Measurements from ENCODE around the gene TAL1.
"Not testable (repeated sequence)": the region's sequence is repeated elsewhere in the genome, so short reads cannot be mapped to it uniquely, and the experiment has no call there.

TAL1 gene

DNA sequence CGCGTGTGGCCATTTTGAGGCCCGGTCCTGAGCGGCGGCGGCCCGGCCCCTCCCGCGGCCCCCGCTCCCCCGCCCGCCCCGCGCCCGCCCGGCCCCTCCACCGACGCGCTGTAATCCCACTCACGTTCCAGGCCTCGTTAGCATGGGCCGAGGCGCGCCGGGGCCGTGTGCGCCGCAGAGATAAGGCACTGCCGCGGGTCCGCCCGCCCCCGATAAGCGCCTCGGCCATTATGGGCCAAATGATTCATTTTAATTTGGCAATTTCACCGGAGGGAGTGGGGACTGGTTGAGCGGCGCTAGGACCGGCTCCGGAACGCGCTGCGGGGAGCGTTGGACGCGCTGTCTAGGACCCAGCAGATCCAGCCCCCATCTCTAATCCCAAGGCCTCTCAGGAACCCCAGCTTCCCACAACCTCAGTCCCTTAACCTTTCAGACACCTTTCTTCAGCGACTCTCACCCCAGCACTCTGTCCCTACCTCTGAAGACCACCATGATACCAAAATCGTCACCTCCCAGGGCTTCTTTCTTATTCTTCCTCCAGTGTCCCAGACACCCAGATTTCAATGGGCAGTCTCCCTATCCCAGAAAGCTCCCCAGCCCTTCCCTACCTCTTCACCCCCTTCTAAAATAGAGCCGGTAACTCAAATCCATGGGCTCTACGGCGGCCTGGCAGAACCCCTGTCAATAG, at the start of gene TAL1:
Gene TAL1 (minus strand): TSS at position 39 of the 688 bp plus-strand sequence. CDS start 6,337 bp downstream, outside the sequence.
- no peak for DNase-seq

DNA sequence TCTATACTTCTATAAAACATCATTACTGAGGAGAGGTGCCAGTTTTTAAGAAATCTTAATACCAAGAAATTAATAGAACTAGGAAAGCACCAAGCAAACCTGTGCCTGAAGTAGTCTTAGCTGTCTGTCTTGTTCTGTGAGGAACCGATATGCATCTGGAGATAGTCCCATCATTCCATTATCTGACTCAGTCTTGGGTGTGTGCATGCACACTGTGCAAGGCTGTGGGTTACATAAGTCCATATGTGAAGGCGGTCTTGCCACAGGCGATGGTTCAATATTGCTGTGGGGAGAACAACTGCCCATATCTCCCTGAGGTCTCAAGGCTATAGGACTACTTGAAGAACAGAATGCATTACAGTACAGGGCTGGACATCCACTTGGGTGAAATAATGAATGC, 48.1 kb upstream of the TAL1 start:
- DNase-seq = no peak

DNA sequence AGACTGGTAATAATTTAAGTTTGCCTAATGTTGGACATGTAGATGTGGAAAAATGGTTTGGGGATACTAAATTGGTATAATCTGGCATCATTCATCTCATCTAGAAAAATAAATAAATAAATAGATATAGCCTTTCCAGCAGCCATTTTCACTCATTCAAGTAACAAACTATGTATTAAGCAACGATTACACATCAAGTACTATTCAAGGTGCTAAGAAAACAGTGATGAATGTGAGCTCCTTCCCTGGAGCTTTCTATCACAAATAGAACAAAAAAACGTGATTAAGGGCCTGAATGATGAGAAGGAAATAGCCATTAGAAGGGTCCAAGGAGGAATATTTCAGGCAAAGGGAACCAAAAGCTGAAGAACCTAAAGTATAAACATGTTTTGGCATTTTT, 44.8 kb upstream of the TAL1 start:
- no peak for DNase-seq

DNA sequence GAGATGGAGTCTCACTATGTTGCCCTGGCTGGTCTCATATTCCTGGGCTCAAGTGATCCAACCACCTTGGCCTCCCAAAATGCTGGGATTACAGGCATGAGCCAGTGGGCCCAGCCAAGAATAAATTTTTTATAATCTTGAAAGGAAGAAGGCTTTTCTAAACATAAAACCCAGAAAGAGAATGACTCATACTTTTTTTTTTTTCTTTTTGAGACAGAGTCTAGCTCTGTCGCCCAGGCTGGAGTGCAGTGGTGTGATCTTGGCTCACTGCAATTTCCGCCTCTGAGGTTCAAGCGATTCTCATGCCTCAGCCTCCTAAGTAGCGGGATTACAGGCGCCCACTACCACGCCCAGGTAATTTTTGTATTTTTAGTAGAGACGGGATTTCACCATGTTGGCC, 43.8 kb upstream of the TAL1 start:
- DNase-seq = not testable (repeated sequence)

DNA sequence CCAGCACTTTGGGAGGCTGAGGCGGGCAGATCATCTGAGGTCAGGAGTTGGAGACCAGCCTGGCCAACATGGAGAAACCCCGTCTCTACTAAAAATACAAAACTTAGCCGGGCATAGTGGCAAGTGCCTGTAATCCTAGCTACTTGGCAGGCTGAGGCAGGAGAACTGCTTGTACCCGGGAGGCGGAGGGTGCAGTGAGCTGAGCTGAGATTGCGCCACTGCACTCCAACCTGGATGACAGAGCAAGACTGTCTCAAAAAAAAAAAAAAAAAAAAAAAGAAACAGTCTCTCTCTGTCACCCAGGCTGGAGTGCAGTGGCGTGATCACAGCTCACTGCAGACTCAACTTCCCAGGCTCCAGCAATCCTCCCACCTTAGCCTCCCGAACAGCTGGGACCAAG, 33.5 kb upstream of the TAL1 start:
- not testable (repeated sequence) for DNase-seq

DNA sequence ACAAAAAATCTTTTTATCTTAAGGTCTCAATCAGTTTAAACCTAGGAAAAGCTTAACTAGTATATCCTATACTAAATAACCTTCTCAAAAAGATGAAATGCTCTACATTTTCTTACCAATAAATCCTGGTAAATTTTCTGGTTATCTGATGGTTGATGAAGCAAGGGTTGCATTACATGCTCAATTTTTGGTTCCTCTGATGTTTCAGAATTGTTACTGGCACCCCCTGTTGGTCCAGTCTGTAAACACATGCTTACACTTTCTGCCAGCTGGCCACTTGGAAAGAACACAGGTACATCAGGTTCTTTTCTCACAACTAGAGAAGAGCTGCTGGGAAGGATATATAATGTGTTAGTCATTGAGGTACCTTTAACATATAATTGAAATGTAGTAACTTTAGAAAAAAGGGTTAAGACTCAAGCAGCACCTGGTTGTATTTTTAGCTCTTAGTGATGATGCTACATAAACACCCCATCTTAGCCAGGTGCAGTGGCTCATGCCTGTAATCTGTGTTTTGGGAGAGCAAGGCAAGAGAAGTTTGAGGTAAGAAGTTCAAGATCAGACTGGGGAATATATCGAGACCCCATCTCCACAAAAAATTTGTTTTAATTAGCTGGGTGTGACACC, 30.9 kb upstream of the TAL1 start:
- DNase-seq = peak; percentile 6

DNA sequence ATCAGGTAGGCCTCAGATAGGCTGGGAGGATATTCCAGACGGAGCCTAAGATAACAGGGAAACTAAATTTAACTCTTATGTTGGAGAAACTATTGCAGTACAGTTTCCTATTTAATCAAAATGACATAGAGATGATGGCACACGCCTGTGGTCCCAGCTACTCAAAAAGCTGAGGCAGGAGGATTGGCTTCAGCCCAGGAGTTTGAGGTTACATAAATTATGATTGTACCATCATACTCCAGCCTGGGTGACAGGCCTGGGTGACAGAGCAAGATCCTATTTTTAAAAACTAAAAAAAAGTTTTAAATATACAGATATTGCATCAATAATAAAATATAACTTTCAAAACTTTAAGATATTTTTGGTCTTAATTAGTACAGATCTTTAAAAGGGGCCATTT, 25.2 kb upstream of the TAL1 start:
- DNase-seq = no peak

DNA sequence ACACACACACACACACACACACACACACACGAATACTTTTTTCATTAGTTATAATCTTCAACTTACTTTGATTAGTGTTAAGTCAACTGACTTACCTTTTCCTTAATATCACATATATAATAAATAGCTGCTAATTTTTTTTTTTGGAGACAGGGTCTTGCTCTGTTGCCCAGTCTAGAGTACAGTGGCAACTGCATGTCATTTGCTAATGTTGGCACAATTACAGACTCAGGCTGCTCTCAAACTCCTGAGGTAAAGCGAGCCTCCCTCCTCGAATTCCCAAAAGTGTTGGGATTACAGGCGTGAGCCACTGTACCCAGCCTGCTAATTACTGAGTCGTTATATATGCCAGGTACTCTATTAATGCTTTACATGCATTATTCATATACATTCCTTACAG, 20.8 kb upstream of the TAL1 start:
- no peak for DNase-seq

DNA sequence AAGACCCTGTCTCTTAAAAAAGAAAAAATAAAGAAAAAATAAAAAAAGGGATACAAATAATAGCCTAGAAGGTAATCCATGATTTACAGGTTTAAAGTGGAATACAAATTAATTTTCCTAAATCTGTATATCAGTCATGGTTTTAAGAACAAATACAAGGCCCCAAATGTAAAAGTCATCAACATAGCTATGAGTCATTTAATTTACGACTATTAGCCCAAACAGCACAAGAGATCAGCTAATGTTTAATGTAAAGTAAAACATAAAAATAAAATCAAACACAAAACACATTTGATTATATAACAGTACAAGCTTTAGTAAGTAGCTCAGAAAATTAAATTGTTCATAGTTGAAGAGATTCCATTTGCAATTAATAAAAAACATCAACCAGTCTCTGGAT, 20.3 kb upstream of the TAL1 start:
- no peak for DNase-seq

DNA sequence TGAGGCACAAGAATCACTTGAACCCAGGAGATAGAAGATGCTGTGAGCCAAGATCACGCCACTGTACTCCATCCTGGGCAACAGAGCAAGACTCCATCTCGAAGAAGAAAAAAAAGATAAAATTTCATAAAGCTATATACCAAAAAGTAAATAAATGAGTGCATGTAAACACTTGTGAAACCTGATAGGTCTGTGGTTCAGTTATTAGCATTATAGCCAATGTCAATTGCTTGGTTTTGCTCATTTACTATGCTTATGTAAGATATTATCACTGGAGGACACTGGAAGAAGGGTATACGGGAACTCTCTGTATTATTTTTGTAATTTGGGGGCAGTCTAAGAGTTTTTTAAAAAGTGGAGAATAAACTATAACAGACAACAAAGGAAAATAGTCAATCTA, 17.7 kb upstream of the TAL1 start:
- no peak for DNase-seq

DNA sequence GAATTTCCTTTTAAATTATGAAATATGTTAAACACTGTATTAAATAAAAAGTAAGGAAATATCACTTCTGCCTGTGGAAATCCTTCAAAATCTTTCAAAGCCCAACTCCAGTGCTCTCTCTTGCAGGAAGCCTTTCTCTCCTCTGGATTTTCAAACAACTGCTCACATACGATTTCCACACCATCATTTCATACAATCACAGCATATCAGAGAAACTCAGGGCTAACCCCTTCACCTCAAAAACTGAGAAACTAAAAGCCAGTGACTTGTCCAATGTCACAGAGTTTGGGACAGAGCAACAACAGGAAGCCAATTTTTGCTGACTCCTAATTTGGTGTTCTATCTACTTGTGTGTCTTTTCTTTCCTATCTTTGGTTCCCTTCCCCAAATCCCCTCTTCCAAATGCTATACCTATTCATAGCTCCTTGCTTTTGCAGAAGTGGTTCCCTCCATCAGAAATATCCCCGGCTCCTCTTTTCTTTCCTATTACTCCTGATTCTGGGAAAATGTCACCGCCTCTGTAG, 12.4 kb upstream of the TAL1 start:
- no peak for DNase-seq

DNA sequence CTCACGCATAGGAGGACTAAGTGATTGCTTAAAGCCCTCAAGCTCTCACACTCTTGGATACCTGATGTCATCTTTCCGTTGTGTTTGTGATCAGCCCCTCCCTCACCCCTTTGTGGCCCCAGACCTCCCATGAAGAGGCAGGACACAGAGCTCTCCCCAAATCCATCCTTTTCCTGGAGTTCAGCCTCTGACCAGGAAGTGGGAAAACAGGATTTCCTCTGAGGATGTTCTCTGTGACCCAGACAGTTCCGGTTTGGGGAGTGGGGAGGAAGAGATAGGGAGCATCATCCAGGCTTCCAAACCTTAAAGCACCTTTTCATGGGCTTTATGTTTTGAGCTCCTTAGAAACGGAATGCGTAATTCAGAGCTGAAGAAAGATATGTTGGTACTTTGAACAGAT, 11.9 kb upstream of the TAL1 start:
- DNase-seq = no peak

DNA sequence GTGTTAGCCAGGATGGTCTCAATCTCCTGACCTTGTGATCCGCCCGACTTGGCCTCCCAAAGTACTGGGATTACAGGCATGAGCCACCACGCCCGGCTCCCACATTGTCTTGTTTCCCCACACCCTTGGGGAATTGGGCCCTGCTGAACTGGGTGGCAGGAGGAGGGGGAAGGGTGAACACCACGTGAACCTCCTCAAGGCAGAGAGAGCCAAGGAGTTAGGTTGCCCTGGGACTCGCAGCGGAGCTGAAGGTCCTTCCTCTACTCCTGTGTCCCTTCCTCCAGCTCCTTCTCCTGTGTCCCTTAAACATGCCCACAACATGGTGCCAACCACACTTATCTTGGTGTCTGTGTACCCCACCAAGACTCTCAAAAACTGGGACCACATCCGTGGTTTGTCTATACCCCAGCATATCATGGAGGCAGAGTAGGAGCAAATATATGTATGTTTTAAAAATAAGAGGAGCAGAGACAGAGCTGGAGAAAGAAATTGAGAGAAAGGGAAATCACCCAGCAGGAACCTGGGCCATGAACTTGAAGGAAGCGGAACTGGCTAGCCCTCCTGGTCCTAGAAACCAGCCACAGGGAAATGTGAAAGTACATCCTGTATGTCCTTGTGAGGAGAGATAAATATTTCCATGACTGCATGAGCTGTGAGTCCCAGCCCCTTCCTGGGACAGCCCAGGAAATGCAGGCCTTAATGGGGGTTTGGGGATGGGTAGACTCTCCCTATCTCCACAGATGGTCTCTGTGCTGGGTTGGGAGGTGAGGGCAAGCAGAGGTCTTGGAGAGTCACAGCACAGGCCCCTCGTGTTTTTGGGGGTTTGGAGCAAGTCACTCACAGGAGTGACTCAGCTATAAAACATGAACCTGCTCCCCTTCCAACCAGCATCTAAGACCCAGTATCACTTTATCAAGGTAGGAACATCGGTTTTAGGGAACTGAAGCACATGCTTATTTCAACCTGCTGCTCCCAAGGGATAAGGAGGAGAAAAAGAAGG, 9.4 kb upstream of the TAL1 start:
- DNase-seq = no peak

DNA sequence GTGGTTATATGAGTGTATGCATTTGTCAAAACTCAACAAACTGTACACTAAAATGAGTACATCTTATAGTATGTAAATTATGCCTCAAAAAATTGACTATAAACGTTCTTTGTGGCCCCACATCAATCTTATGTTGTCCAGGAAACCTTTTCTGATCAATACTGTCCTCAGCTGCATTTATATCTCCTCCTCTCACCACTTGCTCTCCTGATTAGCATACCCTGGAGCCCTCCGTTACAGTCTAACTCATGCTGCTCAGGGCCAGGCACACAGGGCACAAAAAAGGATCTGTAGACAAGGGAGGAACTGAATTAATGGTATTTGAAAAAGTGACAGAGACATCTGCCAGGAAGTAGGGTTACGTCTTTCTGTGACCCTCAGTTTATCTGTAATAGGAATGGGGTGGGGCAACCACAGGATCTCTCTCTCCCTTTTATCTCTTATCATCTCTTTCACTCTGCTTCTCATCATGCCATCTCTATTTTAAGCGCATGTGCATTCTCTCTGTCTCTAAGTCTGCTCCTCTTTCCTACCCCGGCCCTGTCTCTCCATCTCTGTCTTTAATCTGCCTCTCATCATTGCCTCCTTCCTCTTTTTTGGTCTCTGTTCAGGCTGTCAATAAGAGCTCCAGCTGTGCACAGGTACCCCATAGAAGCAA, 7.0 kb upstream of the TAL1 start:
- DNase-seq = no peak

DNA sequence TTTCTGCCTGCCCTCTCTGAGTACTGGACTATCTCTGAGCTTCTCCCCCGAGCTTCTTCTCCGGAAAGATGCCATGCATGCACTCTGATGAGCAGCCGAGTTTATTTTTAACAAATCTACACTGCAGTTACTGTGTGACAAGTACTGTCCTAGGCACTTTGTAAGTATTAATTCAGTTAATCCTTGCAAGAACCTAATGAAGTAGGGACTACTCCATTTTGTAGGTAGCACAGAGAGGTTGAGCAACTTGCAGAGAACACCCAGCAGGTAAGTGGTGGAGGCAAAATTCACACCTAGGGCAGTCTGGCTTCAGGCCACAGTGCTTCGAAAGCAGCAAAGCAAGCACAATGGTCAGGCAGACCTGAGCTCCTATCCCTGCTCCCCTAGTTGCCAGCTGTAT, 3.8 kb upstream of the TAL1 start:
- DNase-seq = no peak

DNA sequence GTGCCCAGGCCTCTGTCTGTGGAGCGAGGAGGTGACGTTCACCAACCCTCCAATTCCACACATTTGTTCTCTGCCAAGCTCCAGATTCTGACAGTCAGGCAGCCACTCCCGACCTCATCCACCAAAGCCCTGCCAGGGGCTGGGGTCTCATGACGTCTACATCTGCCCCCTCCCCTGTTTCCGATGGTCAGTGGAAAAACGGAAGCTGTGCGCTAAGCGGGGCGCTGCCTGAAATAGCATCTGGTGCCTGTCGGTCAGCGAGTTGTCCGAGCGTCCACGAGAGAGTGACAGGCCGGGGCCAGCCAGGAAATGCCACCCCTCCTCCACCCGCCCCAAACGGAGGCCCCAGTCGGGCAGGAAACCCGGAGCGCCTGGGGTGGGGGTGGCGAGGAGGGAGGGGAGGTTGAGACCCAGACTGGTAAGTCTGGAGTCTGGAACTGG, 3.2 kb upstream of the TAL1 start:
- no peak for DNase-seq

DNA sequence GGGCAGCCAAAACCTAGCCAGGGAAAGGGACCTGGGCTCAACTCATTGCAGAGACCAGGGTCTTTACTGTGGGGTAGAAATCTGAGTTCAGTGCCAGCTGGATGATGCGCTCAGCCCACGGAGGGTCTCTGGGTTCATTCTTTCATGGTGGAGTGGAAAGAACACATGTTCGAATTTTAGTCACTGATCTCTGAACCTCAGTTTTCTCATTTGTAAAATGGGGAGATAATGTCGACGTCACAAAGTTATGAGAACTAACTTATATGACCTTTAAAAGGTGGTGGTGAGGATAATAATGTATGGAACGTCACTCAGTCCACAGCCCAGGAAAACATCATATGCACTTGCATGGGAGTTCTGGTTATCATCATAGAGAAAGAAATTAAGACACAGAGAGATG, 1.2 kb upstream of the TAL1 start:
- no peak for DNase-seq

DNA sequence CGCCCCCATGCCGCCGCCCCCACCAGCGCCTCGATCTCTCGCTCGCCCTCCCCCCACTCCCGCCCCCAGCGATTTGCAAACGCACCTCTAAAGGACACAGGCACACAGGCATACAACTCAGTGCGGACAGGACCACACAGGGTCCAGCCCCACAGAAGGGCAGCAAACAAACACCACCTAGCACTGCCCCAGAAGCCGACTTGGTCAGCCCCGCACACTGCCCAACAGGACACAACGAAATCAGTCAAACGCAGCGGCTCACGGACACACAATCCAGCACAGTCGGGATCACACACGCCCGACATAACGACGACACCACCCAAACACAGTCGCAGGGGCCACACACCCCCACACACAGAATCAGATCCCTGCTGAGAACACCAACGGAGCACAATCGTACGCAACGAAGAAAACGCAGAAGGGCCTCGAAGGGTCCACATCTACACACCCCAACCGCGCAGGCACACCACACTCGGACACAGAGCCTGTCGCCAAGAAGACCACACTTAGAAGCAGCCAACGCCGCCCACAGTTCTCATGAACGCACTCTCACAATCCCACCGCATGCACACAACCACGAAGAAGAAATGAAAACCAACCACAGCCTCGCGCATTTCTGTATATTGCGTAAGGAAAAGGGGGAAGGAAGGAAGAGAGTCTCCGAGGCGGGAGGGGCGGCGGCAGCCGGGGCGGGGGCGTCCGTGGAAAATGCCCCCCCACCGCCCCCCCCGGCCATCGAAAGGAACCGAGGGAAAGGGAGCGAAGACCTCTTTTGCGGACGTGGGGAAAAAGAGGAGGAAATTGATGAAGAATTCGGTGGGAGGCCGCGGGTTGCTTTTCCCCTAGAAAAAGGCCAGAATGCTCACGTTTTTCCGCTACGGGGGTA, 481 bp downstream of the TAL1 start:
- no peak for DNase-seq

DNA sequence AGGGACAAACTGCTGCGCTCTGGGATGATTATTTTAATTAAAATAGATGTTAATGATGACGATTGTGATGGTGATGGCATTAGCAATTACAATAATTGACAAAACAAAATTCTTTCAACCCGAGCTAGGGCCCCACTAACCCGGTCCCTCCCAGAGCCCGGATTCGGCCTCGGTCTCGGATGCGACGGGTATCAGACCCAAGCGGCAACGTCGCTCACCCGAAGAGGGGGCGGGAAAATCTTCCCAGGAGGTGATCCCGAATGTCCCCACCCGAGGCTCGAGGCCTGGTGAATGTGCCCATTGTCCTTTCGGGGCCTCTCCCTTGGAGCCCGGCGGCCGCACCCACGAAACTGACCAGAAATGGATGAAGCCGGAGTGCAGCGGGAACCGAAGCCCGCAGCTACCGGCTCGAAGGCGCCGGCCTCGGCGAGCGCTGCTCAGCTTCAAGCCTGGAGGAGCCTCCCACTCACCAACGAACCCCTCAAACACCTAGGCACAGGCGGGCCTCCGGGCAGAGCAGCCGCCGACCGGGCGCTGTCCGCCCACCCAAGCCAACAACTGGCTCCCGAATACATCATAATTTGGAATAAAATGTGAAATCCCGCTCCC, 1.2 kb downstream of the TAL1 start:
- no peak for DNase-seq

DNA sequence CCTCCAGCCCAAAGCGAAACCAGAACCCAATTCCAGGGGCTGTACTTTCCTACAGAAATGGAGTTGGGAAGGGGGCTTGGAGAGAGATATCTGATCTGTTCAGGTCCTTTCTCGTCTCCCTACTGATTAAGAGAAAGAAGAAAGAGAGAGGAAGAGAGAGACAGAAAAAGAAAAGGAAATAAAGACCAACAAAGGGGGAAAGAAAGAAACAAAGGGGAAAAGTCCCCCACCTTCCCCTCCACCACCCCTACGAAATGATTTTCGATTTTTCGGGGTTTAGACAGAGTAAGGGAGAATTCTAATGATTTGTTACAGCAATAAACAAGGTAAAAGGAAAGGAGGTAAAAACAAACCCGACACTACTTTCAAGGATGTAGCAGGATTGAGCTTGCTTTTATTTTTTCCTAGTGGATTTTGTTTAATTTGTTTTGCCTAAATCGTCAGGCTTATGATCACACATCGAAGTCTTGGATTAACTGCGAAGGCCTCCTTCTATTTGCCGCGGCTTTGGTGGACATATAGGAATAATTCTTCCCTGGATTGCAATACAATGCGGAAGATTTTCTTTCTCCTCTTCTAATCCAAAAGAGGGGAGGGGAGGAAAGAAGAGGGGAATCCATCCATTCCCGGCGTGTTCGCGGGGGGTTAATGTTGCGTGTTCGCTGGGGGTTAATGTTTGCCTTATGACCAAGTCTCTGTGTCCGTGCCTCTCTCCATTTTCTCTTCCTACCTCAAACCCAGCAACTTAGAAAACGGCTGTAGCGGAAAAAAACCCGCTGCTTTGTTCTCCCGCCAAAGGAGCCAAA, 1.9 kb downstream of the TAL1 start:
- no peak for DNase-seq
